ENCODE results near the gene TMCO2.
"Not testable (repeated sequence)": the region's sequence is repeated elsewhere in the genome, so short reads cannot be mapped to it uniquely, and the experiment has no call there.

Gene TMCO2

GRCh38 chr1:40247655-40248054, at the start of gene TMCO2:
Gene TMCO2, plus strand, starts transcription at chr1:40247937. Its CDS starts 57 bp downstream, at chr1:40247994.
- no peak for DNase-seq

- DNase-seq: no peak
Measured at GRCh38 chr1:40199126-40199525, 48.6 kb upstream of the TMCO2 start.

GRCh38 chr1:40204856-40205255, 42.9 kb upstream of the TMCO2 start:
- no peak for DNase-seq

DNA sequence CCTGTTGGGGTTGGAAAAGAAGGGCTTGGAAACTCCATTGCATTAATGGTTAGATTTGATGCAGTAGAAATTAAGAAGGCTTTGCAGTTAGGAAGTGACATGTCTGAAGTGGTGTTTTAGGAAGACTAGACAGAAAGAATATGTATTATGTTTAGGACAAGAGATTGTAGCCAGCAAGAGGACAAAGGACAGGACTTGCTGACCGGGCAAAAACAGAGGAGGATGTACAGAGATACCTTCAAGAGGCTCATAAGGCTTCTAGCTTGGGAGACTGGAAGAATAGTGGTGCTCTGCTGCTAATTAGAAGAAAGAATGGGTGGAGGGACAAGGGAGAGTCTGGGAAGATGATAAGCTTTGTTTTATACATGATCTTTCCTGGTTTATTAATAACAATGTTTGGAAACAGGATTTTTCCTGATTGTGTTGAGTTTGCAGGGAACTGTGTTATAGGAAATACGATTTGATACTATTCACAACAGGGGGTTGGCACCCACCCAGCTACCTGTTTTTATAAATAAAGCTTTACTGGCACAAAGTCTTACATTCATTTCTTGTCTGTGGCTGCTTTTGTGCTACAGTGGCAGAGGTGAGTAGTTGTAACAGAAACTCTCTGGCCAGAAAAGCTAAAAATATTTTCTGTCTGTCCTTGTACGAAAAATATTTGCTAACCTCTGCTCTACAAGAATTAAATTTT, 37.1 kb upstream of the TMCO2 start:
- no peak for DNase-seq

DNA sequence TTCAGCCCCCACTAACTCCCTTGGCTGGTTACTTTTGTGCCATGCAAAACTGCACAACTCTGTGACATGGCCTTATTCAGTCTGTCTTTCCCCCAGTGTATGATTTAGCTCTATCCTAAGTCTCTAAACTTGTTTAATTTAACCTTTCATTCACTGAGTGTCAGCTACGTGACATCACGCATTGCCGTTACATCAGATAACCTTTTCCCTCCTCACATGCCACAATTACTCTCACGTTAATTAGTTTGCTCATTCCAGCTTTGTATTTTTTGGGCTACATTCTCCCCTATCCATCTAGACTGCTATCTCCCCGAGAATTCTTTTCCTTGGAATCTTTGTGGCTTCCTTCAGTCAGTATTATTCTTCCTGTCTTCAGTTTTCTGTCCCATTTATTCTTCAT, 29.4 kb upstream of the TMCO2 start:
- no peak for DNase-seq

DNA sequence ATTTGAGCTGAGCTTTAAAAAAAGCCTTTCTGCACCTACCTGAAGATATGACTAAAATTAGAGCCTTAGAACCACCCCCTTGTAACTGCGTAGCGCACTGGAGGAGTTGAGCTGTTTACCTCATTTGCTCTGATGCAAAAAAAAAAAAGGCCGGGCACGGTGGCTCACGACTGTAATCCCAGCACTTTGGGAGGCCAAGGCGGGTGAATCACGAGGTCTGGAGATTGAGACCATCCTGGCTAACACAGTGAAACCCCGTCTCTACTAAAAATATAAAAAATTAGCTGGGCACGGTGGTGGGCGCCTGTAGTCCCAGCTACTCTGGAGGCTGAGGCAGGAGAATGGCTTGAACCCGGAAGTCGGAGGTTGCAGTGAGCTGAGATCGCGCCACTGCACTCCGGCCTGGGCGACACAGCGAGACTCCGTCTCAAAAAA, 26.2 kb upstream of the TMCO2 start:
- DNase-seq: not testable (repeated sequence)

DNA sequence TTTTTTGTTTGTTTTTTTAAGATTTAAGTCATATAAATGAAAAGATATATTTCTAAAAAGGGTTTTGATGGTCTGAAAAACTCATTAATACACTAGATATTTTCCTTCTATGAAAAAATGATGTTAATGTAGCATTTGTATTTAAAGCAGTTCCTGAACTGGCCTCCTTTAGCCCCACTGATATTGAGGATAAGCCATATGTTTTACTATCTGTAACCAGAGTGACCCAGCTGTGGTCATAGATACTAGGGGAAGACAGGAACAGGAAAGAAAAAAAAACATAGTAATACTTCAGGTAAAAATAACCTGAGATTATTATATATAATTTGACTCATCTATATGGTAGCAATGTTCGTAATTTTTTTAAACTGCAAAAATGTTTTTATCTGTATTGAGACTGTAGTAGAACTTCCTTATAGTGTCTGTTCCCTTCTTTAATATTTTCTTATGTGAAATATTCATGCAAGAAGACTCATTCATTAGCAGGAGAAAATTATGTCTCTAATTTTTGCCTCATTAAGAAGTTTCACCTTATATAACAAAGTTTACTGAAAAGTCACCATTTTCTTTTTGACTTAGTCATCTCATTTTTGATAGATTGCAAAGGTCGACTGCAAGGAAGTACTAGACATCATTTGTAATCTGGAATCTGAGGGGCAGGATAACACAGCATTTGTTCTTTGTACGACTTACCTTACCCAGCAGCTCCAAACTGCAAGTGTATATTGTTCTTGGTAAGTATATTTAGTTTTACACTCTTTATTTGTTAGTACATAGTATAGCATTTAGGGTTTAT, 25.6 kb upstream of the TMCO2 start:
- no peak for DNase-seq

DNA sequence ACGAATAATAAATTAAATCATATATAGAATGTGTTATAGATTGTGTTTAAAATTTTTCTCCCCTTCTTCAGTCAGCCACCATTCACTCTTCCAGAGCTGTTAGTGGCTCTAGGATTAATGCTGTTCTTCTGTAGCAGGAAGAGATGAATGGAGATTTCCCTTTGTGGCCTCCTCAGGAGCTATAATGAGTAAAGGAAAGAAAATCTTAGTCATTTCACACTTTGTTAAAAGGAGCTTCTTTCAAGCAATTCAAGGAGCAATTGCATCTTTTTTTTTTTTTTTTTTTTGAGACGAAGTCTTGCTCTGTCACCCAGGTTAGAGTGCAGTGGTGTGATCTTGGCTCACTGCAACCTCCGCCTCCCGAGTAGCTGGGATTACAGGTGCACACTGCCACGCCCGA, 23.7 kb upstream of the TMCO2 start:
- no peak for DNase-seq

- DNase-seq: peak; percentile 11
Measured at GRCh38 chr1:40226192-40226591, 21.5 kb upstream of the TMCO2 start.

DNA sequence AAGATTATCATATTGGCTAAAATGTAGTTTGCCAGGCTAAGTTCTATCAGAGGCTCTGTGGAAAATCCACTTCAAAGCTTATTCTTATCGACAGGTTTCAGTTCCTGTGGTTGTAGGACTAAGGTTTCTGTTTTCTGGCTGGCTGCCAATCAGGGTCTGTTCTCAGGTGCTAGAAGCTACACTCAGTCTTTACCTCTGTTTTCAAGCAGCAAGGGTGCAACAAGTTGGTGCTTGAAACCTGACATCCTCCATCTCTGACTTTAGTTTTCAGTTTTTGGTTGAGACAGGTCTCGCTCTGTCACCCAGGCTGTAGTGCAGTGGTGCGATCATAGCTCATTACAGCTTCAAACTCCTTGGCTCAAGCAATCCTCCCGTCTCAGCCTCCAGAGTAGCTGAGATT, 15.3 kb upstream of the TMCO2 start:
- DNase-seq: no peak

DNA sequence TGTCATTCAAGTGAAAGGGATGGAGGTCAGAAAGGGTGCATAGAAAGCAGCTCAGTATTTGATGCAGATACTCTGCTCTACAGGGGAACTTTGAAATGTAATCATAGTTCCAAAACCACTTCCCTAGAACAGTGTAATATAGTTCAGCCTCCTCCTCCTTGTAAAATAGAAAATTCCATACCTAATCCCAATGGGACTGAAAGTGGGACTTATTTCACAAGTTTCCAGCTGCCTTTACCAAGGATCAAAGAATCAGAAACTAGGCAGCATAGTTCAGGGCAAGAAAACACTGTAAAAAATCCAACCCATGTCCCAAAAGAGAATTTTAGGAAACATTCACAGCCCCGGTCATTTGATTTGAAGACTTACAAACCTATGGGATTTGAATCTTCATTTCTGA, 8.1 kb upstream of the TMCO2 start:
- DNase-seq: no peak

- DNase-seq: no peak
Measured at GRCh38 chr1:40240390-40240789, 7.3 kb upstream of the TMCO2 start.

GRCh38 chr1:40241362-40241761, 6.4 kb upstream of the TMCO2 start:
- DNase-seq: no peak

DNA sequence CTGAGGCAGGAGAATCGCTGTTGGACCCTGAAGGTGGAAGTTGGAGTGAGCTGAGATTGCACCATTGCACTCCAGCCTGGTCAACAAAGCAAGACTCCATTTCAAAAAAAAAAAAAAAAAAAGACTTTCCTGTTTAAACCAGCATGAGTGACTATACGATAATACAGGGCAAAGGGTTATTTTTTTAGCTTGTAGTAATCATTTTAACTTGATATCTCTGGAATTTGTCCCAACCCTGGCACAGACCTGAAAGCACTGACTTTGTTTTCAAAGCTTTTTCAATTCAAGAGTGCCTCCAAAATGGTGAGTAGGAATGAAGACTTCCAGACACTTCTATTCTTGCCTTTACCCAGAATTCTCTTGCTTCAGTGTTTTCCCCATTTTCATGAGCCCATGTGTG, 4.4 kb upstream of the TMCO2 start:
- DNase-seq: no peak

DNA sequence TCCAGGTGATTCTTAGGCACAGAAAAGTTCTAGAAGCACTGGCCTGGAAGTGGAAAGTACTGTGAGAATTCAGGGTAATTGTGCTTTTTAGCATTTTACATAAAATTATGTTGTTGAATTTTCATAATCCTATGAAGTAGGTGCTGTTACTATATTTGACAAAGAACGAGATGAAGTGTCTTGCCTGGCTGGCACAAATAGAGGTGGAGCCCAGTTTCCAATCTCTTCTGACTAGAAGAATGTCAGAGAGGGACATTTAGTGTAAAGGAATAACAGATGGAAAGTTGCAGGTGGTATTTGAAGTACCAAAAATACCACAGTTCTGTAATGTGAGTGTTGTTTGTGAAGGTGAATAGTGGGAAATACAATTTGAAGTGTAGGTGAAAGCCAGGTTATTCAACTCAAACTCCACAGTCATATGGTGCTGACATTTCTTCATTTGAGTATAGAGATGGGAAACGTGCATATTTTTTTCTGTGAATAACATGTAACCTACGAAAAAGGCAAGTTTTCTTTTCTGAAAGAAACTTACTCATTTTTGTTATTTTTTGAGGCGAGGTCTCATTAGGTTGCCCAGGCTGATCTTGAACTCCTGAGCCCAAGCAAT, 3.5 kb upstream of the TMCO2 start:
- no peak for DNase-seq

DNA sequence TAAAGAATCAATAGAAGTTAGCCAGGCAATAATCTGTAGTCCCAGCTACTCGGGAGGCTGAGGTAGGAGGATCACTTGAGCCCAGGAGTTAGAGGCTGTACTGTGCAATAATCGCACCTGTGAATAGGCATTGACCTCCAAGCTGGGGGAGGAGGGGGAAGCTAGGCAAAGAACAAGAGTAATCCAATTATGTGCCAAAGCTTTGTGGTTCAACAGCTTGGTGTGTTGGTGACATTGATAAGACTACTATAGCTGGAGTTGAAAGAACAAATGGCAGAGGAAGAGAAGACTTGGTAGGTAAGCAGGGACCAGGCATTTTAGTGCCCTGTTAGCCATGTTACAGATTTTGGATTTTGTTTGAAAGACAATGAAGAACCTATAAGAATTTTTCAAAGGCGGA, 2.1 kb upstream of the TMCO2 start:
- DNase-seq: no peak

- no peak for DNase-seq
Measured at GRCh38 chr1:40248412-40248811, 675 bp downstream of the TMCO2 start.

GRCh38 chr1:40251456-40251855, 3.7 kb downstream of the TMCO2 start:
- no peak for DNase-seq

- no peak for DNase-seq
Measured at GRCh38 chr1:40252601-40253000, 4.9 kb downstream of the TMCO2 start.

DNA sequence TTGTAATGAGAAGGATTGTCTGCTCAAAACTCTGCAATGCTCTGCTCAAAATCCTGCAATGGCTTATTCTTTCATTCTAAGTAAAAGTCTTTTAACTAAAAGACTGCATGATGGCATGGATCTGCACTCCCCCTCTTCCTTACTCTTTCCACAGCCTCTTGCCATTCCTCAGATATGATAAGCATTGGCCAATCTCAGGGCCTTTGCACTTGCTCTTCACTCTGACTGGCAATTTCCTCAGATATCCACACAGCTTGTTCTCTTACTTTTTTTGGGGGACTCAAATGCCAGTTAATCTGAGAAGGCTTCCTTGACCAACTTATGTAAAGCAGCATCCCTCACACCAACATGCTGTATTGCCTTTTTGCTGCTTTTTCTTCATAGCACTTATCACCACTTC, 7.5 kb downstream of the TMCO2 start:
- no peak for DNase-seq

GRCh38 chr1:40256401-40257084, 8.8 kb downstream of the TMCO2 start:
- DNase-seq: no peak

DNA sequence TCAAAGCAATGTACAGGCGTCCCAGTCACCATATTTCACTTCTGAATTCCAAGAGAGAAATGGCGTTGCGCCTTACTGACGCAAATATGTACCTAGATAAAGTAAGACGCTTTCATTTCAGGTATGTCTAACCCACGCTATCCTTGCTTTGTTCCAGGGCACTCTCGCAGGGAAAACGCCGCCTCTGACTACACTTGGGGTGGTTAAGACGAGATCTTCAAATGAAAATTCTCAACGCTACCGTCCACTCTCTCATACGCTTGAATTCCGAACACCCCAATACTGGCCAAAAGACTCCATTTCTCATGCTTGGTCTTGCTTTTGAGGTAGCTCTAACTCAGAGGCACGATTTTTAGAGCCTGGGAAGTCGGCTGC, 9.6 kb downstream of the TMCO2 start:
- DNase-seq: no peak

- peak; percentile 96 for DNase-seq
Measured at GRCh38 chr1:40257688-40258444, 10.1 kb downstream of the TMCO2 start, which contains the start of gene ZMPSTE24. Gene ZMPSTE24, plus strand, starts transcription at chr1:40258236. Its CDS starts 36 bp downstream, at chr1:40258272.
